Liver (tissue), 9 donors: ENCODE measurements around the gene DRAP1. TPM values are rescaled to one million over a fixed set of nuclear protein-coding genes. Genes with fewer than 3 reads are reported as not detected.

ENCODE experiments used
- DNase-seq: peaks from one replicate; pipeline ENCODE4 v3.0.0-alpha.2; 2017; ENCODE audit warnings: low spot score
- H3K27ac ChIP-seq, 2 donors: one replicate each; pipeline ENCODE4 v1.7.0; 2013; ENCODE audit warnings: inconsistent platforms in 2 of 2, low read length in 2 of 2, control low read depth in 1 of 2, low read depth in 1 of 2, mild to moderate bottlenecking in 1 of 2
- H3K27me3 ChIP-seq, 4 donors: one replicate each; pipeline versions ENCODE4 v1.6.1 to v1.7.0; 2013; ENCODE audit warnings: low read length in 3 of 4, inconsistent platforms in 1 of 4, mild to moderate bottlenecking in 1 of 4, moderate library complexity in 1 of 4; ENCODE audit not compliant: control insufficient read depth in 4 of 4, insufficient read depth in 4 of 4
- H3K36me3 ChIP-seq, 4 donors: one replicate each; pipeline versions ENCODE4 v1.6.1 to v1.7.0; 2013; ENCODE audit warnings: low read length in 3 of 4, mild to moderate bottlenecking in 3 of 4, low read depth in 1 of 4, moderate library complexity in 1 of 4; ENCODE audit not compliant: control insufficient read depth in 4 of 4, insufficient read depth in 3 of 4
- H3K4me1 ChIP-seq, 4 donors: one replicate each; pipeline versions ENCODE4 v1.6.1 to v1.7.0; 2013; ENCODE audit warnings: low read length in 3 of 4, mild to moderate bottlenecking in 3 of 4, moderate library complexity in 1 of 4; ENCODE audit not compliant: control insufficient read depth in 4 of 4, insufficient read depth in 4 of 4
- H3K4me3 ChIP-seq, 3 donors: one replicate each; pipeline versions ENCODE4 v1.6.1 to v1.7.0; 2013; ENCODE audit warnings: low read length in 3 of 3, control low read depth in 1 of 3, low read depth in 1 of 3, mild to moderate bottlenecking in 1 of 3
- H3K9ac ChIP-seq, 2 donors: one replicate each; pipeline ENCODE4 v1.7.0; 2013; ENCODE audit warnings: low read length in 2 of 2, mild to moderate bottlenecking in 2 of 2, moderate library complexity in 2 of 2, control low read depth in 1 of 2, low read depth in 1 of 2
- H3K9me3 ChIP-seq, 4 donors: one replicate each; pipeline versions ENCODE4 v1.6.1 to v1.7.0; 2013; ENCODE audit warnings: low read length in 3 of 4; ENCODE audit not compliant: control insufficient read depth in 4 of 4
- EGR1 ChIP-seq, 2 donors: IDR thresholded peaks; 2 replicates each; pipeline ENCODE4 v1.6.1; 2016 to 2018; ENCODE audit warnings: antibody characterized with exemption in 2 of 2, low read depth in 2 of 2
- FOXA1 ChIP-seq: IDR thresholded peaks from 2 replicates; pipeline ENCODE4 v1.6.1; 2016; ENCODE audit warnings: antibody characterized with exemption
- FOXA2 ChIP-seq: IDR thresholded peaks from 2 replicates; pipeline ENCODE4 v1.6.1; 2016; ENCODE audit warnings: antibody characterized with exemption
- GABPA ChIP-seq, 2 donors: IDR thresholded peaks in 1 of 2; conservative IDR thresholded peaks in 1 of 2; 2 replicates each; pipeline ENCODE4 v1.6.1; 2016; ENCODE audit warnings: antibody characterized with exemption in 2 of 2, mild to moderate bottlenecking in 1 of 2, moderate library complexity in 1 of 2
- HNF4A ChIP-seq, 2 donors: conservative IDR thresholded peaks; 2 replicates each; pipeline ENCODE4 v1.6.1; 2016; ENCODE audit warnings: antibody characterized with exemption in 2 of 2, mild to moderate bottlenecking in 2 of 2
- HNF4G ChIP-seq: IDR thresholded peaks from 2 replicates; pipeline ENCODE4 v1.6.1; 2016; ENCODE audit warnings: antibody characterized with exemption
- JUND ChIP-seq, 2 donors: IDR thresholded peaks; 2 replicates each; pipeline ENCODE4 v1.6.1; 2016; ENCODE audit warnings: antibody characterized with exemption in 2 of 2
- MAX ChIP-seq: IDR thresholded peaks from 2 replicates; pipeline ENCODE4 v1.6.1; 2016; ENCODE audit warnings: antibody characterized with exemption
- NR2F2 ChIP-seq: IDR thresholded peaks from 2 replicates; pipeline ENCODE4 v1.6.1; 2016; ENCODE audit warnings: antibody characterized with exemption
- RAD21 ChIP-seq, 2 donors: IDR thresholded peaks; 2 replicates each; pipeline ENCODE4 v1.6.1; 2016; ENCODE audit warnings: antibody characterized with exemption in 2 of 2, mild to moderate bottlenecking in 2 of 2
- RXRA ChIP-seq, 2 donors: IDR thresholded peaks; 2 replicates each; pipeline ENCODE4 v1.6.1; 2017 to 2018; ENCODE audit warnings: antibody characterized with exemption in 2 of 2, mild to moderate bottlenecking in 1 of 2
- SP1 ChIP-seq: IDR thresholded peaks from 2 replicates; pipeline ENCODE4 v1.6.1; 2018; ENCODE audit warnings: antibody characterized with exemption, mild to moderate bottlenecking
- TAF1 ChIP-seq: conservative IDR thresholded peaks from 2 replicates; pipeline ENCODE4 v1.6.1; 2016; ENCODE audit warnings: antibody characterized with exemption, mild to moderate bottlenecking
- YY1 ChIP-seq: IDR thresholded peaks from 2 replicates; pipeline ENCODE4 v1.6.1; 2016; ENCODE audit warnings: antibody characterized with exemption, mild to moderate bottlenecking
- WGBS: extraction: QIAGEN DNeasy Blood & Tissue Kit; methylation state at CpG from one replicate; pipeline ENCODE4 v1.1.7; 2013; 5-methylcytosine and 5-hydroxymethylcytosine counted together
- polyA plus RNA-seq, 2 donors: library from polyadenylated mRNA; stranded (reverse) in 1 of 2; unstranded in 1 of 2; fragments of 200-250 nt in 1 of 2; fragments of >200 nt in 1 of 2; fragmentation: Nextera tagmentation in 1 of 2; extraction: Ambion mirVana in 1 of 2; gene quantifications; one replicate each; pipeline versions ENCODE4 v1.2.1 to v1.2.3, GENCODE V29; 2013 to 2015
- total RNA-seq, 2 donors: library from RNA; depleted of rRNA; stranded (reverse); fragments of >200 nt; gene quantifications; one replicate each; pipeline ENCODE4 v1.2.3, GENCODE V29; 2014
- TF ChIP-seq, protein P1 (sequence below): IDR thresholded peaks from 2 replicates; pipeline ENCODE4 v1.6.1; 2016; ENCODE audit warnings: antibody characterized with exemption
- TF ChIP-seq, protein P2 (sequence below): IDR thresholded peaks from 2 replicates; pipeline ENCODE4 v1.6.1; 2016; ENCODE audit warnings: antibody characterized with exemption, mild to moderate bottlenecking
- TF ChIP-seq, protein P3 (sequence below): IDR thresholded peaks from 2 replicates; pipeline ENCODE4 v1.6.1; 2016; ENCODE audit warnings: antibody characterized with exemption
- TF ChIP-seq, protein P4 (sequence below): fragments of 150-350 bp; IDR thresholded peaks from 2 replicates; pipeline ENCODE4 v1.5.1; 2017; ENCODE audit warnings: improper control_type of control experiment, low read depth, low read length; ENCODE audit not compliant: missing input control
- donor health status: healthy.
- donor health status: healthy.
- donor health status: healthy.
- donor health status: healthy.
- donor health status: healthy.

Gene DRAP1
- total and polyA plus RNA-seq, 4 donors = 18.1 to 57.3 (median 42.3) TPM

DNA sequence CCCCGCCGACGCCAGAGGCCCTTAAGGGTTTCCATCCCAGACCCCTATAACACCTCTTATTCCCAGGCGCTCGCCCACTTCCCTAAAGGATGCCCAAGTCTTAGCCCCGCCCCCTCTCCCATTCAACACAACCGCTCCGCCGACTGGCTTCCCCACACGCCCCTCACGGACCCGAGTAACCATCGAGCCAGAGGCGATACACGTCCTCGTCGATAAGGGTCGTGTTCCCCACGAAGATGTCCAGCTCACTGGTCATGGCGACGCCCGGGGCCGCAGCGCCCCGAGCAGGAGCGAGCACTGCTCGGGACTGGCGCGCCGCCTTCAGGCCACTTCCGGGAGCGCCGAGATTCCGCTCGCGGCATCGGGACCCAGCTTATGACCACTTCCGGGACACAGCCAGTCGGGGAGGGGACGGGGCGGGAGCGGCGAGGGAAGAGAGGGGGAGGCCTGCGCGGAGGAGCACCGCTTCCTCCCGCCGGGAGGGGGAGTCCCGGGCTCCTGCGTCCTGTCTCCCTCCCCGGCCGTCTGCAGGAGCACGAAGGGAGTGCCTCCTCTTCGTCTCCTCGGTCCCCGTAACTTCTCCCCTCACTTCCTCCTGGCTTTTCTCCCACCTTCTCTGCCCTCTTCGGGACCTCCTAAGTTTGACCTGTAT lies 30.9 kb upstream of the DRAP1 start, which contains the start of gene FIBP:
FIBP (minus strand) TSS at position 309 of the 652 bp plus-strand sequence; CDS start at position 256, 53 bp downstream.
- H3K4me3 ChIP-seq = peak within 1 kb of the TSS; percentile 62 to 94 (median 93)
- DNase-seq = peak; percentile 97
- peaks cover 0 to 8% (median 2%) of the 10 kb centered on the region in 4 donors for H3K36me3 ChIP-seq
- H3K4me1 ChIP-seq = peaks cover 10 to 51% (median 30%) of the 10 kb centered on the region in 4 donors
- peak within 1 kb of the TSS; percentile 72 to 76 for H3K9ac ChIP-seq
- peak in 1 of 2 donors; percentile 32 for TF ChIP-seq RXRA (IDR thresholded peaks at IDR 0.05)
- peak in 1 of 2 donors; percentile 74 for TF ChIP-seq EGR1 (IDR thresholded peaks at IDR 0.05; ENCODE audit: low read depth in 2 of 2)
- TF ChIP-seq, protein P1, sequence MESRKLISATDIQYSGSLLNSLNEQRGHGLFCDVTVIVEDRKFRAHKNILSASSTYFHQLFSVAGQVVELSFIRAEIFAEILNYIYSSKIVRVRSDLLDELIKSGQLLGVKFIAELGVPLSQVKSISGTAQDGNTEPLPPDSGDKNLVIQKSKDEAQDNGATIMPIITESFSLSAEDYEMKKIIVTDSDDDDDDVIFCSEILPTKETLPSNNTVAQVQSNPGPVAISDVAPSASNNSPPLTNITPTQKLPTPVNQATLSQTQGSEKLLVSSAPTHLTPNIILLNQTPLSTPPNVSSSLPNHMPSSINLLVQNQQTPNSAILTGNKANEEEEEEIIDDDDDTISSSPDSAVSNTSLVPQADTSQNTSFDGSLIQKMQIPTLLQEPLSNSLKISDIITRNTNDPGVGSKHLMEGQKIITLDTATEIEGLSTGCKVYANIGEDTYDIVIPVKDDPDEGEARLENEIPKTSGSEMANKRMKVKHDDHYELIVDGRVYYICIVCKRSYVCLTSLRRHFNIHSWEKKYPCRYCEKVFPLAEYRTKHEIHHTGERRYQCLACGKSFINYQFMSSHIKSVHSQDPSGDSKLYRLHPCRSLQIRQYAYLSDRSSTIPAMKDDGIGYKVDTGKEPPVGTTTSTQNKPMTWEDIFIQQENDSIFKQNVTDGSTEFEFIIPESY = no peak
- no peak for TF ChIP-seq FOXA1
- no peak for TF ChIP-seq NR2F2
- TF ChIP-seq JUND (IDR thresholded peaks at IDR 0.05) = no peak
- TF ChIP-seq HNF4G = no peak
- peak; percentile 90 to 98 for TF ChIP-seq GABPA (IDR thresholded peaks at IDR 0.05 in 1 of 2, conservative IDR thresholded peaks at IDR 0.05 in 1 of 2)
- TF ChIP-seq TAF1 = no peak
- TF ChIP-seq, protein P2, sequence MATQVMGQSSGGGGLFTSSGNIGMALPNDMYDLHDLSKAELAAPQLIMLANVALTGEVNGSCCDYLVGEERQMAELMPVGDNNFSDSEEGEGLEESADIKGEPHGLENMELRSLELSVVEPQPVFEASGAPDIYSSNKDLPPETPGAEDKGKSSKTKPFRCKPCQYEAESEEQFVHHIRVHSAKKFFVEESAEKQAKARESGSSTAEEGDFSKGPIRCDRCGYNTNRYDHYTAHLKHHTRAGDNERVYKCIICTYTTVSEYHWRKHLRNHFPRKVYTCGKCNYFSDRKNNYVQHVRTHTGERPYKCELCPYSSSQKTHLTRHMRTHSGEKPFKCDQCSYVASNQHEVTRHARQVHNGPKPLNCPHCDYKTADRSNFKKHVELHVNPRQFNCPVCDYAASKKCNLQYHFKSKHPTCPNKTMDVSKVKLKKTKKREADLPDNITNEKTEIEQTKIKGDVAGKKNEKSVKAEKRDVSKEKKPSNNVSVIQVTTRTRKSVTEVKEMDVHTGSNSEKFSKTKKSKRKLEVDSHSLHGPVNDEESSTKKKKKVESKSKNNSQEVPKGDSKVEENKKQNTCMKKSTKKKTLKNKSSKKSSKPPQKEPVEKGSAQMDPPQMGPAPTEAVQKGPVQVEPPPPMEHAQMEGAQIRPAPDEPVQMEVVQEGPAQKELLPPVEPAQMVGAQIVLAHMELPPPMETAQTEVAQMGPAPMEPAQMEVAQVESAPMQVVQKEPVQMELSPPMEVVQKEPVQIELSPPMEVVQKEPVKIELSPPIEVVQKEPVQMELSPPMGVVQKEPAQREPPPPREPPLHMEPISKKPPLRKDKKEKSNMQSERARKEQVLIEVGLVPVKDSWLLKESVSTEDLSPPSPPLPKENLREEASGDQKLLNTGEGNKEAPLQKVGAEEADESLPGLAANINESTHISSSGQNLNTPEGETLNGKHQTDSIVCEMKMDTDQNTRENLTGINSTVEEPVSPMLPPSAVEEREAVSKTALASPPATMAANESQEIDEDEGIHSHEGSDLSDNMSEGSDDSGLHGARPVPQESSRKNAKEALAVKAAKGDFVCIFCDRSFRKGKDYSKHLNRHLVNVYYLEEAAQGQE = peak; percentile 47
- TF ChIP-seq, protein P3, sequence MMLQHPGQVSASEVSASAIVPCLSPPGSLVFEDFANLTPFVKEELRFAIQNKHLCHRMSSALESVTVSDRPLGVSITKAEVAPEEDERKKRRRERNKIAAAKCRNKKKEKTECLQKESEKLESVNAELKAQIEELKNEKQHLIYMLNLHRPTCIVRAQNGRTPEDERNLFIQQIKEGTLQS = no peak
- no peak for TF ChIP-seq MAX
- TF ChIP-seq, protein P4, sequence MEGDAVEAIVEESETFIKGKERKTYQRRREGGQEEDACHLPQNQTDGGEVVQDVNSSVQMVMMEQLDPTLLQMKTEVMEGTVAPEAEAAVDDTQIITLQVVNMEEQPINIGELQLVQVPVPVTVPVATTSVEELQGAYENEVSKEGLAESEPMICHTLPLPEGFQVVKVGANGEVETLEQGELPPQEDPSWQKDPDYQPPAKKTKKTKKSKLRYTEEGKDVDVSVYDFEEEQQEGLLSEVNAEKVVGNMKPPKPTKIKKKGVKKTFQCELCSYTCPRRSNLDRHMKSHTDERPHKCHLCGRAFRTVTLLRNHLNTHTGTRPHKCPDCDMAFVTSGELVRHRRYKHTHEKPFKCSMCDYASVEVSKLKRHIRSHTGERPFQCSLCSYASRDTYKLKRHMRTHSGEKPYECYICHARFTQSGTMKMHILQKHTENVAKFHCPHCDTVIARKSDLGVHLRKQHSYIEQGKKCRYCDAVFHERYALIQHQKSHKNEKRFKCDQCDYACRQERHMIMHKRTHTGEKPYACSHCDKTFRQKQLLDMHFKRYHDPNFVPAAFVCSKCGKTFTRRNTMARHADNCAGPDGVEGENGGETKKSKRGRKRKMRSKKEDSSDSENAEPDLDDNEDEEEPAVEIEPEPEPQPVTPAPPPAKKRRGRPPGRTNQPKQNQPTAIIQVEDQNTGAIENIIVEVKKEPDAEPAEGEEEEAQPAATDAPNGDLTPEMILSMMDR = peak; percentile 76
- TF ChIP-seq RAD21 (IDR thresholded peaks at IDR 0.05) = peak; percentile 61 to 72
- TF ChIP-seq FOXA2 = no peak
- TF ChIP-seq HNF4A (conservative IDR thresholded peaks at IDR 0.05) = no peak
- peak; percentile 70 for TF ChIP-seq YY1
- peak; percentile 57 for TF ChIP-seq SP1
- no peaks in the 10 kb centered on the region for H3K9me3 ChIP-seq
- H3K27me3 ChIP-seq = no peaks in the 10 kb centered on the region
- WGBS = under 1% methylated on average over 57 of the region's 57 CpGs
- H3K27ac ChIP-seq = peak within 1 kb of the TSS; percentile 83 to 89
